HG03103 (cell line): Measurements from ENCODE around the gene HES7.
A peak's percentile ranks its signal among the peaks of the same experiment; 100 is the strongest.

Experiments used
- ATAC-seq: cut with Tn5 transposase; IDR thresholded peaks from one replicate; pipeline ENCODE4 v1.9.1; 2021; ENCODE audit warnings: low read depth; ENCODE audit not compliant: unreplicated experiment

HES7 gene

GRCh38 chr17:8155996-8156245 is 32.0 kb upstream of the HES7 start:
- no peak for ATAC-seq

GRCh38 chr17:8155231-8155995 is 31.5 kb upstream of the HES7 start:
- ATAC-seq = no peak

- ATAC-seq = no peak
Observed at GRCh38 chr17:8154608-8155155, 30.8 kb upstream of the HES7 start.

- ATAC-seq = no peak
Observed at GRCh38 chr17:8153957-8154607, 30.2 kb upstream of the HES7 start.

GRCh38 chr17:8153525-8153956 is 29.6 kb upstream of the HES7 start:
- no peak for ATAC-seq

GRCh38 chr17:8153031-8153451 is 29.1 kb upstream of the HES7 start:
- no peak for ATAC-seq

GRCh38 chr17:8152112-8152775 is 28.3 kb upstream of the HES7 start, which contains the start of gene PER1:
TSS of gene PER1 (minus strand) at chr17:8152404. CDS start at chr17:8150706, 1,698 bp downstream.
- ATAC-seq = no peak

- ATAC-seq = no peak
Observed at GRCh38 chr17:8151641-8152111, 27.8 kb upstream of the HES7 start.

GRCh38 chr17:8151120-8151640 is 27.3 kb upstream of the HES7 start:
- peak; percentile 46 for ATAC-seq

- no peak for ATAC-seq
Observed at GRCh38 chr17:8150194-8151119, 26.6 kb upstream of the HES7 start.

- no peak for ATAC-seq
Observed at GRCh38 chr17:8149419-8150193, 25.7 kb upstream of the HES7 start.

GRCh38 chr17:8148560-8148959 is 24.7 kb upstream of the HES7 start:
- ATAC-seq = no peak

GRCh38 chr17:8147805-8148404 is 24.0 kb upstream of the HES7 start:
- ATAC-seq = no peak

GRCh38 chr17:8147141-8147804 is 23.4 kb upstream of the HES7 start:
- ATAC-seq = no peak

GRCh38 chr17:8146381-8147140 is 22.7 kb upstream of the HES7 start:
- no peak for ATAC-seq

GRCh38 chr17:8145811-8146210 is 21.9 kb upstream of the HES7 start:
- no peak for ATAC-seq

- ATAC-seq = no peak
Observed at GRCh38 chr17:8144401-8145231, 20.7 kb upstream of the HES7 start.
